Sigmoid colon (tissue), 4 donors: ENCODE measurements around the gene KRT72.

ENCODE experiments used
- CTCF ChIP-seq, 4 experiments: fragments of 450-650 bp in 3 of 4; fragments of 200-600 bp in 1 of 4; IDR thresholded peaks; one replicate each; pipeline ENCODE4 v1.5.1; 2016 to 2019; ENCODE audit warnings: antibody characterized with exemption in 4 of 4, mild to moderate bottlenecking in 3 of 4, moderate library complexity in 2 of 4
- EP300 ChIP-seq, 4 donors: sonication (generic); formaldehyde crosslinking; IDR thresholded peaks; one replicate each; pipeline ENCODE4 v1.6.1; 2017; ENCODE audit warnings: antibody characterized with exemption in 4 of 4
- POLR2A ChIP-seq, 2 donors: fragments of 450-650 bp; IDR thresholded peaks; one replicate each; pipeline ENCODE4 v1.6.1; 2016; ENCODE audit warnings: antibody characterized with exemption in 2 of 2, mild to moderate bottlenecking in 2 of 2, moderate library complexity in 2 of 2
- POLR2AphosphoS5 ChIP-seq, 4 donors: sonication (generic); formaldehyde crosslinking; IDR thresholded peaks; one replicate each; pipeline ENCODE4 v1.6.1; 2017; ENCODE audit warnings: antibody characterized with exemption in 4 of 4

- no peak for TF ChIP-seq POLR2AphosphoS5 (IDR thresholded peaks at IDR 0.05)
- no peak for TF ChIP-seq CTCF (IDR thresholded peaks at IDR 0.05)
- no peak for TF ChIP-seq EP300 (IDR thresholded peaks at IDR 0.05)
- TF ChIP-seq POLR2A (IDR thresholded peaks at IDR 0.05) = no peak
Observed at GRCh38 chr12:52541709-52542108, 59.6 kb downstream of the KRT72 start.
